Upper lobe of left lung (tissue), 6 donors: ENCODE measurements around the gene ITGA1. TPM values are rescaled to one million over a fixed set of nuclear protein-coding genes. Genes with fewer than 3 reads are reported as not detected.
A peak's percentile ranks its signal among the peaks of the same experiment; 100 is the strongest.

Experiments used
- ATAC-seq, 2 donors: fragments of 200-7000 bp; cut with Tn5 transposase; one replicate each; pipeline ENCODE4 v1.9.1; 2022; ENCODE audit warnings: mild to moderate bottlenecking in 2 of 2, moderate library complexity in 2 of 2; ENCODE audit not compliant: low FRiP score in 2 of 2
- DNase-seq, 2 donors: peaks; one replicate each; pipeline ENCODE4 v3.0.0-alpha.2; 2019 to 2020
- H3K27ac ChIP-seq, 4 donors: fragments of 200-600 bp; sonication (generic); one replicate each; pipeline ENCODE4 v1.5.1; 2016 to 2019
- H3K27me3 ChIP-seq, 4 donors: fragments of 200-600 bp; sonication (generic); one replicate each; pipeline ENCODE4 v1.5.1; 2017 to 2019
- H3K36me3 ChIP-seq, 4 donors: fragments of 200-600 bp; sonication (generic); one replicate each; pipeline ENCODE4 v1.5.1; 2016 to 2019
- H3K4me1 ChIP-seq, 4 donors: fragments of 200-600 bp; sonication (generic); one replicate each; pipeline ENCODE4 v1.5.1; 2018 to 2019
- H3K4me3 ChIP-seq, 4 donors: fragments of 200-600 bp; sonication (generic); one replicate each; pipeline ENCODE4 v1.5.1; 2017 to 2019; ENCODE audit warnings: mild to moderate bottlenecking in 2 of 4, moderate library complexity in 1 of 4
- H3K9me3 ChIP-seq, 4 donors: fragments of 200-600 bp; sonication (generic); one replicate each; pipeline ENCODE4 v1.5.1; 2018 to 2019
- EP300 ChIP-seq, 4 donors: sonication (generic); formaldehyde crosslinking; IDR thresholded peaks; one replicate each; pipeline ENCODE4 v1.5.1; 2017; ENCODE audit warnings: antibody characterized with exemption in 4 of 4, control low read depth in 2 of 4
- POLR2A ChIP-seq, 4 donors: fragments of 450-650 bp; IDR thresholded peaks; one replicate each; pipeline ENCODE4 v1.5.1; 2016 to 2017; ENCODE audit warnings: antibody characterized with exemption in 4 of 4, mild to moderate bottlenecking in 2 of 4
- POLR2AphosphoS5 ChIP-seq, 2 donors: sonication (generic); formaldehyde crosslinking; IDR thresholded peaks; one replicate each; pipeline ENCODE4 v1.5.1; 2017; ENCODE audit warnings: antibody characterized with exemption in 2 of 2
- WGBS, 2 donors: methylation state at CpG; one replicate each; pipeline ENCODE4 v1.1.5; 2017 to 2018; 5-methylcytosine and 5-hydroxymethylcytosine counted together
- total RNA-seq, 6 donors: library from RNA; depleted of rRNA in 4 of 6; stranded (reverse); fragments of >200 nt in 4 of 6; gene quantifications; one replicate each; pipeline versions ENCODE4 v1.1.0 to v1.2.1, GENCODE V29; 2016 to 2021
- TF ChIP-seq, protein P1 (sequence below), 6 experiments: fragments of 450-650 bp in 4 of 6; fragments of 200-600 bp in 2 of 6; sonication (generic) in 2 of 6; IDR thresholded peaks; one replicate each; pipeline ENCODE4 v1.5.1; 2016 to 2019; ENCODE audit warnings: antibody characterized with exemption in 6 of 6
- donor health status: DM: no; HTN: no; CAD: no; lungs with moderate emphysema.
- donor health status: DM: no; HTN: yes; CAD: no; lungs with severe emphysema.

The ITGA1 gene
- total RNA-seq, 6 donors from 2014 or later: 19.9 to 134 (median 60.8) TPM

DNA sequence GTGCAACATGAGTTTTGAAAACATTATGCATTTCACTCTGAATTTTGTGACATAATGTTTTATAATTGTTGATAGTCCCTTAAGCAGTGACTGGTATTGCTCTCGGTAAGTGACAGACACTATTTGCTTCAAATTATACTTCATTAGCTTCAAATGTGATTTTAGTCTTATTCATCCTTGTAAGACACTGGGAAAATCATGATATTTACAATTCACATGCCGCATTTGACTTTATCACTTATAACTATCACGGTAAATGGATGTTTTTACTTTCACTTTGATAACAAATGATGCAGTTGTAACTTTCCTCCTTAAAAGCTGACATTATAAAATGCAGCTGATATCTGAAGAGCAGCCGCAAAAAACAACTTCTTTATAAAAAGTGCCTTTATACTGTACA is 157.3 kb downstream of the ITGA1 start:
- H3K36me3 ChIP-seq: peaks cover 0 to 27% (median 3%) of the 10 kb centered on the region in 4 donors
- no peaks in the 10 kb centered on the region for H3K27me3 ChIP-seq
- no peaks in the 10 kb centered on the region for H3K9me3 ChIP-seq
- peak overlapping the region in 1 of 4 donors; percentile 46 for H3K27ac ChIP-seq
- DNase-seq (no peak), ATAC-seq (no peak)
- peak overlapping the region in 2 of 4 donors; percentile 23 to 25 for H3K4me3 ChIP-seq
- TF ChIP-seq, protein P1, sequence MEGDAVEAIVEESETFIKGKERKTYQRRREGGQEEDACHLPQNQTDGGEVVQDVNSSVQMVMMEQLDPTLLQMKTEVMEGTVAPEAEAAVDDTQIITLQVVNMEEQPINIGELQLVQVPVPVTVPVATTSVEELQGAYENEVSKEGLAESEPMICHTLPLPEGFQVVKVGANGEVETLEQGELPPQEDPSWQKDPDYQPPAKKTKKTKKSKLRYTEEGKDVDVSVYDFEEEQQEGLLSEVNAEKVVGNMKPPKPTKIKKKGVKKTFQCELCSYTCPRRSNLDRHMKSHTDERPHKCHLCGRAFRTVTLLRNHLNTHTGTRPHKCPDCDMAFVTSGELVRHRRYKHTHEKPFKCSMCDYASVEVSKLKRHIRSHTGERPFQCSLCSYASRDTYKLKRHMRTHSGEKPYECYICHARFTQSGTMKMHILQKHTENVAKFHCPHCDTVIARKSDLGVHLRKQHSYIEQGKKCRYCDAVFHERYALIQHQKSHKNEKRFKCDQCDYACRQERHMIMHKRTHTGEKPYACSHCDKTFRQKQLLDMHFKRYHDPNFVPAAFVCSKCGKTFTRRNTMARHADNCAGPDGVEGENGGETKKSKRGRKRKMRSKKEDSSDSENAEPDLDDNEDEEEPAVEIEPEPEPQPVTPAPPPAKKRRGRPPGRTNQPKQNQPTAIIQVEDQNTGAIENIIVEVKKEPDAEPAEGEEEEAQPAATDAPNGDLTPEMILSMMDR (IDR thresholded peaks at IDR 0.05): no peak
- TF ChIP-seq EP300 (IDR thresholded peaks at IDR 0.05) (no peak), POLR2AphosphoS5 (IDR thresholded peaks at IDR 0.05) (no peak), POLR2A (IDR thresholded peaks at IDR 0.05) (no peak)
- 34 to 41% methylated on average over 4 of the region's 4 CpGs for WGBS, 2 donors
- H3K4me1 ChIP-seq: peaks cover 0 to 18% (median 15%) of the 10 kb centered on the region in 4 donors

DNA sequence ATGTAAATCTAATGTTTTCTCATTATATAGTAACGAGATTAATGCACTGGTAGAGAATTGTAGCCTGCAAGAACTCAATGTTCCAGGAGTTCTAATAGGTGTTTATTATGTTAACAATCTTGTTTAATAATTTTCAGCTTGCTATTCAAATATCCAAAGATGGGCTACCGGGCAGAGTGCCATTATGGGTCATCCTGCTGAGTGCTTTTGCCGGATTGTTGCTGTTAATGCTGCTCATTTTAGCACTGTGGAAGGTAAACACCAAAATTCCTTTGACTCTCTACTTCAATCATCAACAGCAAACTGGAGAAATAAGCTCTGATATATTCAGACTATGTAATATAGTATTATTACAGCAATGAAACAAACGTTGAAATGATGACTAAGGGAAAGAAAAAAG is 159.5 kb downstream of the ITGA1 start:
- H3K27ac ChIP-seq: no peak overlapping the region
- peaks cover 0 to 20% (median 0%) of the 10 kb centered on the region in 4 donors for H3K36me3 ChIP-seq
- TF ChIP-seq POLR2A (IDR thresholded peaks at IDR 0.05): no peak
- TF ChIP-seq, protein P1 (IDR thresholded peaks at IDR 0.05): no peak
- DNase-seq: no peak
- H3K4me3 ChIP-seq: no peak overlapping the region
- H3K4me1 ChIP-seq: peaks cover 0 to 18% (median 15%) of the 10 kb centered on the region in 4 donors
- no peak for ATAC-seq
- H3K9me3 ChIP-seq: no peaks in the 10 kb centered on the region
- no peaks in the 10 kb centered on the region for H3K27me3 ChIP-seq
- 51 to 53% methylated on average over 4 of the region's 4 CpGs for WGBS, 2 donors

DNA sequence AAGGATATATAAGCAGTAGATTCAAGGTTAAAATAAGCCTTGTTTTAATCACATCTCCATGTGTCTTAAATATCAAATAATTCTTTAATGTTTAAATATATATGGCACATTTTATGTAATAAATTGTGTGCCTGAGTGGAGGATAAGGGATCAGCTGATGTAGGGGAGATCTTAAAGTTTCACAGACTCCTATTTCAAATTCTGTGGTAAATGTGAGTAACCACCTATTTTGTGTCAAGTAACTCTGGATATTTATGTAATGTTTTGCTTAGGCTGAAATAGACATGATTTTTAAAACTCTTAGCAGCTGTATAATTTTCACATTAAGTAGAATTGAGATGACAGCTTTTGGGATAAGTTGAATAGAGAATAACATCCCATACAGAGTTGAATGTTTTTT is 160.1 kb downstream of the ITGA1 start:
- H3K4me3 ChIP-seq: no peak overlapping the region
- no peak for TF ChIP-seq POLR2AphosphoS5 (IDR thresholded peaks at IDR 0.05)
- TF ChIP-seq, protein P1 (IDR thresholded peaks at IDR 0.05): no peak
- TF ChIP-seq EP300 (IDR thresholded peaks at IDR 0.05): no peak
- no peak for TF ChIP-seq POLR2A (IDR thresholded peaks at IDR 0.05)
- peaks cover 0 to 18% (median 15%) of the 10 kb centered on the region in 4 donors for H3K4me1 ChIP-seq
- H3K27ac ChIP-seq: peak overlapping the region in 2 of 4 donors; percentile 32 to 36
- H3K9me3 ChIP-seq: no peaks in the 10 kb centered on the region
- peaks cover 0 to 23% (median 2%) of the 10 kb centered on the region in 4 donors for H3K36me3 ChIP-seq
- H3K27me3 ChIP-seq: no peaks in the 10 kb centered on the region
- ATAC-seq: no peak
- no peak for DNase-seq

DNA sequence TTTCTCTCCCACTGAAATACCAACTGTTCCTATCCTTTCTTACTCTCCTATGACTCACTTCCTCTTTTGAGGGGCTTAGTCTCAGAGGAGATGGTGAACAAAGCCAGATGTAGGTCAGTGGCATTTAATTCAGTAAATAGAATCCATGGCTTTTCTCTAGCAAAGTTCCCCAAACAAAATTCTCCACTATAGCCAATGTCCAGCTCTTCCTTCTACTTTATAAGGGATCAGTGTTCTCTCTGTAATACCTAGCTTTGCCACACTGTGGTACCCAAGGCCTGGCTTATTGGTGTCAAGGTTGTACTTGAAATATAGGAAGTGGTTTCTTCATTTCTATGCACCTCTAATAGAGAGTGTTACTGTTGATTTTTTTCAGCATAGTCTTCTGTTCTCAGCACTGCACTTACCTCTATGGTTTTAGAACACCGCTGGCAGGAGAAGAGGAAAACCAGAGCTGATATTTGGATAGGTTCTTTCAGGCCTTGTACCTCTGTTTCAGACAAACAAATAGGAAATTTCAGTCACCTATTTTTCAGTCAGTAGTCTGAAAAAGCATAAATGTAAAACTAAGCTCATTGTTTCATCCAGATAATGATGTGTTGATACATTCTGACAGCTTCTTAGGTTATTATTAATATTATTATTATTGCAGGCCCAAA is 160.8 kb downstream of the ITGA1 start:
- Histone ChIP-seq H3K27ac (peak overlapping the region in 2 of 4 donors; percentile 32 to 36), H3K27me3 (no peaks in the 10 kb centered on the region), H3K4me1 (peaks cover 0 to 18% (median 15%) of the 10 kb centered on the region in 4 donors), H3K4me3 (no peak overlapping the region), H3K9me3 (no peaks in the 10 kb centered on the region), H3K36me3 (peaks cover 0 to 26% (median 4%) of the 10 kb centered on the region in 4 donors)
- ATAC-seq (peak; percentile 88 to 94), DNase-seq (peak in 1 of 2 donors; percentile 65)
- 21 to 36% methylated on average over 1 of the region's 1 CpG for WGBS, 2 donors
- TF ChIP-seq, protein P1 (IDR thresholded peaks at IDR 0.05): peak; percentile 73 to 90 (median 84)
- no peak for TF ChIP-seq POLR2AphosphoS5 (IDR thresholded peaks at IDR 0.05)

DNA sequence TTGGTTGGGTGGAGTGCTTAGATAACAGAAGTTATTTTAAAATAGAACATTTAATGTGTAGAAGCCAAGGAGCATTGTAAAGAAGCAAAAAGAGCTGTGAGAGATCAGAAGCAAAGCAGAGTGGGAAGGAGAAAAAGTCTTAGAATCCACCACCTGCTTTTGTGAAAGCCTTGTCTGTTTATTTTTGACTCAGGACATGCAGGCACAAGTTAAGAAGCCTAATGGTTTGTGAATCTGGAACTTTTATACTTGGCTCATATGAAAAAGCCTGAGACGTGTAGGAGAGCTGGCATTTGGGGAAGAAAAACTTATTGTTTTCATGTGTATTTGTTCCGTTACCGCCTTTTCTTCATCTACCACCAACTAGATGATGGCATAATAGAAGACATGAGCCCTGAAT is 163.0 kb downstream of the ITGA1 start:
- H3K27ac ChIP-seq: peak overlapping the region in 1 of 4 donors; percentile 6

More for the DNA sequence above, 163.0 kb downstream of the ITGA1 start:
- ATAC-seq (no peak), DNase-seq (no peak)
- no peak for TF ChIP-seq EP300 (IDR thresholded peaks at IDR 0.05)
- no peak for TF ChIP-seq POLR2AphosphoS5 (IDR thresholded peaks at IDR 0.05)
- TF ChIP-seq POLR2A (IDR thresholded peaks at IDR 0.05): no peak
- TF ChIP-seq, protein P1 (IDR thresholded peaks at IDR 0.05): no peak
- Histone ChIP-seq H3K4me1 (peaks cover 0 to 11% (median 10%) of the 10 kb centered on the region in 4 donors), H3K9me3 (no peaks in the 10 kb centered on the region), H3K4me3 (no peak overlapping the region), H3K27me3 (no peaks in the 10 kb centered on the region), H3K36me3 (peaks cover 0 to 33% (median 4%) of the 10 kb centered on the region in 4 donors)
- 83 to 86% methylated on average over 3 of the region's 3 CpGs for whole genome bisulfite sequencing, 2 donors
